HG03565 (cell line): ENCODE data around the gene SLC30A2.
"Not testable (repeated sequence)": the region's sequence is repeated elsewhere in the genome, so short reads cannot be mapped to it uniquely, and the experiment has no call there.

Source experiments
- ATAC-seq: cut with Tn5 transposase; IDR thresholded peaks from one replicate; pipeline ENCODE4 v1.9.1; 2021; ENCODE audit warnings: mild to moderate bottlenecking, moderate library complexity; ENCODE audit not compliant: unreplicated experiment

The SLC30A2 gene, protein sequence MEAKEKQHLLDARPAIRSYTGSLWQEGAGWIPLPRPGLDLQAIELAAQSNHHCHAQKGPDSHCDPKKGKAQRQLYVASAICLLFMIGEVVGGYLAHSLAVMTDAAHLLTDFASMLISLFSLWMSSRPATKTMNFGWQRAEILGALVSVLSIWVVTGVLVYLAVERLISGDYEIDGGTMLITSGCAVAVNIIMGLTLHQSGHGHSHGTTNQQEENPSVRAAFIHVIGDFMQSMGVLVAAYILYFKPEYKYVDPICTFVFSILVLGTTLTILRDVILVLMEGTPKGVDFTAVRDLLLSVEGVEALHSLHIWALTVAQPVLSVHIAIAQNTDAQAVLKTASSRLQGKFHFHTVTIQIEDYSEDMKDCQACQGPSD

DNA sequence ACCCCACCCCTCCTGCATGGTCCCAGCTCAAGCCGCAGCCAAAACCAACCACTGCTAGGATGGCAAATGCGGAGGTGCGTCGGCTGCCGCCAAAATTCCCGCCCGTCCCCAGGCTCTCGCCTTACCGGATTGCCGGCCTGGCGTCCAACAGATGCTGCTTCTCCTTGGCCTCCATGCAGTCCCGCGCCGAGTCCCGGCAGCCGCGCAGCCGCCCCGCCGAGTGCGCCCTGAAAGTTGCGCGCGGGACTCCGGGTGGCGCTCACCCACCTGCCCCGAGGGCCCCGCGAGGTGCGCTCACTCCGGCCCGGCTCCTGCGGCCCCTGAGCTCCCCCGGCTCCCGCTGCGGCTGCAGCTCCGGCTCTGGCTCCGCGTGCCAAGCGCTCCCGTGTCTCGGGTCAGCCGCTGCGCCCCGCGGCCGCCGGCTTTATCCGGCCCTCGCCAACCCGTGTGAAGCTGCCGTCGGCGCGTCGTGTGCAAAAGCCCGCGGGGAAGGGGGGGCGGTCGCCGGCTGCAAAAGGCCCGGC, at the start of gene SLC30A2:
Gene SLC30A2, minus strand, starts transcription at position 397 of the 524 bp plus-strand sequence. Its CDS starts 222 bp downstream, at position 175.
- no peak for ATAC-seq

DNA sequence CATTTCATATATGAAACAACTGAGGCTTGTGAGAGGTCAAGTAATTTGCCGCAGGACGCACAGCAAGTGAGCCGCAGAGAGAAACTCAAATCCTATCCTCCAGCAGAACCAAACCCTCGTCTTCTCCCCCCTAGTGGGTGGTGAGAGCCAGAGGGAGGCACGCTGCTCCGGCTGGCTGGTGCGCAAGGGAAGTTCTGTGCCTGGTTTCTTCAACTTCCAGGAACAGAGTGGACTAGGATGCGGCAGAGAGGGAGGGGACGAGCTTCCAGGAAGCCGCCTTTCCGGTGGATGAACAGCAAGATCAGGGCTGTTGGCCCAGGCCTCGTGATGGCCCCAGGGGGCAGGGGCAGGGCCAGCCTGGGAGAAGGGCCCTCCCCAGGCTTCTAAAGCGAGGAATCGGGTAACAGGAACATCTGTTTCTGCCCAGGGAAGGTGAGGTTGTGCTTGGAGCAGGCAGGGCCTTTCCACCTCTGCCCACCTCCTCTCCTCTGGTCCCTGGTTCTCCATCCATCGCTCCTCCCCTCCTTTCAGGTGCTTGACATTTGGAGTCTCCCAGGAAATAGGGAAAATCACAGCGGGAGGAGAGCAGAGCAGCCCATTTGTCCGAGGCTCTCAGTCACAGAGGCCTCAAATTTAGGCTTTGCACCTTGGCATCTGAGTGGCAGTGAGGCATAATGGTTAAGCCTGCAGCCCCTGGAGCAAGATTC, 48.9 kb upstream of the SLC30A2 start:
- no peak for ATAC-seq

GRCh38 chr1:26094076-26094669, 48.3 kb upstream of the SLC30A2 start:
- ATAC-seq, result no peak

- ATAC-seq, result not testable (repeated sequence)
Measured at GRCh38 chr1:26093569-26093968, 47.7 kb upstream of the SLC30A2 start.

DNA sequence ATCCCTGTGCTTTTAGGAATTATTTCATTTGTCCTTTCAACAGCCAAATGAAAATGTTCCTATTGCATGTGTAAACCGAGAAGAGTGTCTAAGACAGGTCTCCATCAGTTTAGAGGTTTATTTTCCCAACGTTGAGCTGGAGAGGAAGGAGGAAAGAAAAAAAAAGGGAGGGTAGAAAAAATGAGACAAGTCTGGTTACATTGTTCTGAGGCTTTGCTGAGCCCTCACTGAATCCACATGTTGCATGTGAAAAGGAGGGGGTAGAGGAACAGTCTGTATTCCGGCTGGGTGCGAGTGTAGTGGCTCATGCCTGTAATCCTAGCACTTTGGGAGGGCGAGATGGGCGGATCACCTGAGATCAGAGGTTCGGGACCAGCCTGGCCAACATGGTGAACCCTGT, 46.5 kb upstream of the SLC30A2 start:
- no peak for ATAC-seq

GRCh38 chr1:26090893-26091292, 45.0 kb upstream of the SLC30A2 start:
- no peak for ATAC-seq

GRCh38 chr1:26089125-26089524, 43.2 kb upstream of the SLC30A2 start:
- no peak for ATAC-seq

DNA sequence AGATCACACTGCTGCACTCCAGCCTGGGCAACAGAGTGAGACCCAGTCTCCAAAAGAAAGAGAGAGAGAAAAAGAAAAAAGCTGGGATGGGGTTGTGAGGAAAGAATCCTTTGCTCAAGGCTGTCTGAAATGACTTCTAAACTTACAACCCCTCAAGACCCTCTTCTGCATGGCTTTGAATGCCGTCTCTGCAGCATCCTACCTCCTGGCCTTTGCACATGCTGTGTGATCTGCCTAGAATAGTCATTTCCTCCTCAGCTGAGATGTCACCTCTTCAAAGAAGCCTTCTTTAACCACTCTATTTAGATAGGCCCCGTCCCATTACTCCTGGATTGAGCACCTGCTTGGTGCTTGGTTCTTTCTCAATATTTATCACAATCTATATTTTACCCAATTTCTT, 38.9 kb upstream of the SLC30A2 start:
- no peak for ATAC-seq

DNA sequence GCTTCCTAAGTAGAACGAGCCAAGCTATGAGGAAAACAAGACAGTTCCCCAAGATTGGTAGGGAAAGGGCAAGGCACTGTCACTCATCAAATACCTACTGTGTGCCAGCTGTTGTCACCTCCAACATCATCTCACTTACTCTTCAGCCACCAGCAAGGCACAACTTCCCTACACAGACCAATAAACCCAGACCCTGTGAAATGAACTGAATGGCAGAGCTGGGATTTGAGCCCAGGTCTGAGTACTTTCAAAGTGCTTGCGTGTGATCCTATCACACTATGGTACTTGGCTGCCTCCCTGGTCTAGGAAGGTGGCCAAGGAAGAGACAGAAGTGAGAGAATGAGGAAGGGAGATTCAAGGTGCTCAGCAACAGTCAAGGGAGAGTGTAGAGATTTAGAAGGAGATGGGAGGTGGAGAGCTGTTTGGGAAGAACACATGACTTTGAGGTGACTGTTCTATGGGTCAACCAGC, 38.2 kb upstream of the SLC30A2 start:
- ATAC-seq, result no peak

DNA sequence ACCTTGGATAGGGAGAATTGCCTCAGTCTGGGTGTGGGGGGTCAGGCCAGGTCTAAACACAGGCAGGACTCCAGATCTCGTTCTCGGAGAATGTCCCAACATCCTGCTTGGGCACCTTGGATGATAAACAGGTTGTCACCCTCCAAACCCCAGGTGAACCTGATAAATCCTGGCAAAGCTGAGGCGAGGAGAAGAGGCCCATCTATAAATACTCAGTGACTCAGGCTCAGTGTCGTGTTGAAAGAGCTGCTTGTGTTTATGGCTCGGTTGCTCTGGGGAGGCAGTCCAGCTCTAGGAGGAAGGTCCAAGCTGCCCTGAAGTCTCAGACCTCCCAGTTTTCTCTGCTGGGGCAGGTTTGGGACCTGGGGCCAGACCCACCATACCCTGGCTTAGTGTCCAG, 37.3 kb upstream of the SLC30A2 start:
- ATAC-seq, result no peak

DNA sequence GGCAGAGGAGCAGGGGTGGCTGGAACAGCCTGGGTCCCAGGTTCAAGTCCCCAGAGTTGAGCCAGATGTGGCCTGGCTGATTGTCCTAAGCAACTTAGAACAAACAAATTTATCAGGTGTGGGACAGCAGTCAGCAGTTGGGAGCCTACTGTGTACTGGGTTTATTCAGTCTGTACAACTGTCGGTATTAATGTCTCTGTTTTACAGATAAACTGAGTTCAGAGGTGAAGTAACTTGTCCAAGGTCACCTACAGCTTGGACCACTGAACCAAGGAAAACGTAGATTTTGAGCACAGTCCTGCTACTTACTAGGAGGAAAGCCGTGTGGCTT, 36.1 kb upstream of the SLC30A2 start:
- no peak for ATAC-seq

- no peak for ATAC-seq
Measured at GRCh38 chr1:26081267-26082019, 35.5 kb upstream of the SLC30A2 start.

GRCh38 chr1:26079960-26080814, 34.3 kb upstream of the SLC30A2 start:
- no peak for ATAC-seq

GRCh38 chr1:26079178-26079563, 33.3 kb upstream of the SLC30A2 start:
- no peak for ATAC-seq

- no peak for ATAC-seq
Measured at GRCh38 chr1:26078286-26079177, 32.6 kb upstream of the SLC30A2 start.

DNA sequence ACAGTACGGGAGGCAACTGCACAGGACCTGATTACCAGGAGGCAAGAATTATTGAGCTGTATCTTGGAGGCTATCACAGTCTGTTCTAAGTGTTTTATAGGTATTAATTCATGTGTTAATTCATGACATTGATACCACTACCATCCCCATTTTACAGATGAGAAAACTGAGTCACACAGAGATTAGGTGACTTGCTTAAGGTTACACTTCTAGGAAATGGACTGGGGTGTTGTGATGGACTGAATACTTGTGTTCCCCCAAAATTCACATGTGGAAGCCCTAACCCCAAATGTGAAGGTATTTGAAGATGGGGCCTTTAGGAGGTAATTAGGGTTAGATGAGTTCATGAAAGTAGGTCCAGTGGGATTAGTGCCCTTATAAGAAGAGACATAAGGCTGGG, 31.6 kb upstream of the SLC30A2 start:
- no peak for ATAC-seq

GRCh38 chr1:26075421-26076144, 29.7 kb upstream of the SLC30A2 start:
- ATAC-seq, result no peak

DNA sequence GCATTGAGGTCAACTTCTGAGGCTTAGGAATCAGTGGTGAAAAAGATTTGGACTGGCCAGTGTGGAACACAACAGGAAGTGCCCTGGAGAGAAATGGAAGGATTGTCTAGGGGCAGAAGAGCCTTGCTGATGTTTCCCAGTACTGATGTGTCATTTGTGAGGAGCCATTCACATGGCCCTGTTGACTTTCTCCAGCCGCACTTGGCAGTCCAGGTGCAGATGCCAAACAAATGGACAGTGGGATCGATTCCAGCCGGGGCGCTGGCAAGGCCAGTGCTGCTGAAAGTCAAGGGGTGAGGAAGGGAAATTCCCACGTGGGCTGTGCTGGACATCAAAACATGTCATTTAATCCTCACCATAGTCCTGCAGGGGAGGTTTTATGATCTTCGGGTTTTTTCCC, 26.4 kb upstream of the SLC30A2 start:
- no peak for ATAC-seq

DNA sequence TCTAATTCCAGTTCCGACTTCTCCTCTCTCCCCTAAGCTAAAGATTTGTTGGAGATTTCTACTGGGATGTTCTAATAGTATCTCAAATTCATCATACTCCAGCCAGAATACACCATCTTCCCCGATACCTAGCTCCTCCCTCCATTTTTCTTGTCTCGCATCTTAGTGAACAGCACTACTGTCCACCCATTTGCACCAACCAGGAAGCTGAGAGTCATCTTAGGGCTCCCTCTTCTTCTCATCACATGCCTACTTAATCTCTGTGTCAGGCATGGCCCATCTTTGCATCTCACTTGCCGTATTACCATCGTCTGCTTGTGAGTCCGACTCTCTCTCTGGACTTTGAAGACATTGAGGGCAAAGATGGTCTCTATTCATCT, 25.0 kb upstream of the SLC30A2 start:
- ATAC-seq, result no peak
